SK-MEL-5 (cell line): Measurements from ENCODE around the gene AEN. TPM values are rescaled to one million over a fixed set of nuclear protein-coding genes. Genes with fewer than 3 reads are reported as not detected.

Experiments
- DNase-seq: peaks from one replicate; pipeline ENCODE4 v3.0.0-alpha.2; 2016; ENCODE audit warnings: low read depth, low spot score
- in situ Hi-C: cut with HindIII; loops from 2 replicates; pipeline ENCODE4 v1.10.0; 2016; ENCODE audit warnings: low sequenced_read_pairs, high pct_unique_total_duplicates, low pct_unique_long_range_greater_than_20kb
- polyA plus RNA-seq, 2 experiments: library from polyadenylated mRNA; depleted of rRNA; stranded (reverse); fragments of >200 nt; gene quantifications; 2 replicates each; pipeline ENCODE4 v1.2.3, GENCODE V29; 2015
- total RNA-seq: library from RNA; depleted of rRNA; stranded (reverse); fragments of >200 nt; shearing (Covaris generic); gene quantifications from 2 replicates; pipeline ENCODE4 v1.2.3, GENCODE V29; 2014; rRNA removed

AEN gene
- total RNA-seq: 93.3 and 108 TPM in 2 replicates
- 77.2 and 86.8 TPM in 2 replicates for polyA plus RNA-seq (2015; cell fraction: cytosol; rRNA removed)
- 134 TPM in 2 replicates for polyA plus RNA-seq (2015; cell fraction: nucleus; rRNA removed)

- DNase-seq: peak; percentile 97
- in situ Hi-C loops: loop anchor here (25.0 kb wide), 1 partner anchor 159 kb away; the partner anchor contains the start of genes MRPL46 and MRPS11
Observed at GRCh38 chr15:88620995-88621772, at the start of gene AEN. Gene AEN (plus strand): TSS chr15:88621340. CDS start chr15:88626210, 4,870 bp downstream.

- no peak for DNase-seq
- in situ Hi-C loops: no loop called here
Observed at GRCh38 chr15:88571852-88572259, 49.3 kb upstream of the AEN start.

GRCh38 chr15:88574077-88574476 is 47.1 kb upstream of the AEN start:
- no peak for DNase-seq
- in situ Hi-C loops: no loop called here

GRCh38 chr15:88574655-88575054 is 46.5 kb upstream of the AEN start:
- DNase-seq: no peak

GRCh38 chr15:88579322-88579721 is 41.8 kb upstream of the AEN start:
- in situ Hi-C loops: no loop called here
- DNase-seq: no peak

More at GRCh38 chr15:88574655-88575054, 46.5 kb upstream of the AEN start:
- in situ Hi-C loops: no loop called here

- in situ Hi-C loops: no loop called here
- no peak for DNase-seq
Observed at GRCh38 chr15:88580532-88580931, 40.6 kb upstream of the AEN start.

GRCh38 chr15:88586401-88587162 is 34.6 kb upstream of the AEN start:
- peak; percentile 33 for DNase-seq
- in situ Hi-C loops: no loop called here

GRCh38 chr15:88590759-88591158 is 30.4 kb upstream of the AEN start:
- DNase-seq: no peak
- in situ Hi-C loops: no loop called here

GRCh38 chr15:88591384-88591783 is 29.8 kb upstream of the AEN start:
- in situ Hi-C loops: no loop called here
- no peak for DNase-seq

- in situ Hi-C loops: loop anchor here (25.0 kb wide), 1 partner anchor 142 kb away; the partner anchor contains the start of genes MRPL46 and MRPS11
- DNase-seq: no peak
Observed at GRCh38 chr15:88603885-88604284, 17.3 kb upstream of the AEN start.

GRCh38 chr15:88604381-88605188 is 16.6 kb upstream of the AEN start:
- no peak for DNase-seq
- in situ Hi-C loops: loop anchor here (25.0 kb wide), 1 partner anchor 142 kb away; the partner anchor contains the start of genes MRPL46 and MRPS11

GRCh38 chr15:88605189-88606069 is 15.7 kb upstream of the AEN start:
- no peak for DNase-seq
- in situ Hi-C loops: loop anchor here (25.0 kb wide), 1 partner anchor 143 kb away; the partner anchor contains the start of genes MRPL46 and MRPS11

- in situ Hi-C loops: loop anchor here (25.0 kb wide), 1 partner anchor 144 kb away; the partner anchor contains the start of genes MRPL46 and MRPS11
- no peak for DNase-seq
Observed at GRCh38 chr15:88606070-88606794, 14.9 kb upstream of the AEN start.

- in situ Hi-C loops: loop anchor here (25.0 kb wide), 1 partner anchor 146 kb away; the partner anchor contains the start of genes MRPL46 and MRPS11
- DNase-seq: no peak
Observed at GRCh38 chr15:88607951-88608350, 13.2 kb upstream of the AEN start.

- DNase-seq: no peak
- in situ Hi-C loops: loop anchor here (25.0 kb wide), 1 partner anchor 146 kb away; the partner anchor contains the start of genes MRPL46 and MRPS11
Observed at GRCh38 chr15:88608607-88609181, 12.4 kb upstream of the AEN start.
